ENCODE data around the gene C3orf20. TPM values are rescaled to one million over a fixed set of nuclear protein-coding genes. Genes with fewer than 3 reads are reported as not detected.

The C3orf20 gene
- total and polyA plus RNA-seq, 11 donors, result 0.21 to 0.31 TPM; not detected in 9

DNA sequence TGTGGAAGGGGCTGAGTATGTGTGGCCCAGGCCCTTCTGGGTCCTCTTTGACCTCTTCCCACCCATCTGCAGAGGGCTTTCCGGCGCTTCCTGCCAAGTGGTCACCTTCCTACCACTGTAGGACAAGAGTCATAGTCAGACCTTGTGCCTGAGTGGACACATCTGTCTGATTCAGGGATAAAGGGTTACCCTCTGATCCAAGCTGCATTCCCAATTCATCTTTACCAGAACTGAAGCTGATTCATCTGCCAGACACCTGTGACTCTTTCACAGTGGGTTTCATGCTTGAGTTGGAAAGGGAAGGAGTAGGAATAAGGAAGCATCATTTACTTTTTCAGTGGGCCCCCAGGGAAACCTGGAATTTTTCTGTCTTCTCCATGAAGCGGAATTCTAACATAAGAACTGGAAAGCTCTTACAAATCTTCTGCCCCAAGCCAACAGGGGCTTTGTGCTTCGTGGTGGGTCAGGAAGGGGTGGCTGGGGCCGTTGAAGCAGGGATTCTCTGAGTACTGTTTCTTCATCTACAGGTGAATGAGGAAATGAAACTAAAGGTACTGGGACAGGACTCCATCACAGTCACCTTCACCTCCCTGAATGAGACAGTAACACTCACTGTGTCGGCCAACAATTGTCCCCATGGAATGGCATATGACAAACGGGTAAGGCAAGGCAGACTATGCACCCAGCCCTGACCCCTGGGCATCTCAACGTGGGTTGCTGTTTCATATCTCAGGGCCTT, 46.4 kb downstream of the C3orf20 start:
- peaks cover under 1 to 25% (median 19%) of the 10 kb centered on the region in 12 donors for H3K4me1 ChIP-seq
- TF ChIP-seq, protein P1, sequence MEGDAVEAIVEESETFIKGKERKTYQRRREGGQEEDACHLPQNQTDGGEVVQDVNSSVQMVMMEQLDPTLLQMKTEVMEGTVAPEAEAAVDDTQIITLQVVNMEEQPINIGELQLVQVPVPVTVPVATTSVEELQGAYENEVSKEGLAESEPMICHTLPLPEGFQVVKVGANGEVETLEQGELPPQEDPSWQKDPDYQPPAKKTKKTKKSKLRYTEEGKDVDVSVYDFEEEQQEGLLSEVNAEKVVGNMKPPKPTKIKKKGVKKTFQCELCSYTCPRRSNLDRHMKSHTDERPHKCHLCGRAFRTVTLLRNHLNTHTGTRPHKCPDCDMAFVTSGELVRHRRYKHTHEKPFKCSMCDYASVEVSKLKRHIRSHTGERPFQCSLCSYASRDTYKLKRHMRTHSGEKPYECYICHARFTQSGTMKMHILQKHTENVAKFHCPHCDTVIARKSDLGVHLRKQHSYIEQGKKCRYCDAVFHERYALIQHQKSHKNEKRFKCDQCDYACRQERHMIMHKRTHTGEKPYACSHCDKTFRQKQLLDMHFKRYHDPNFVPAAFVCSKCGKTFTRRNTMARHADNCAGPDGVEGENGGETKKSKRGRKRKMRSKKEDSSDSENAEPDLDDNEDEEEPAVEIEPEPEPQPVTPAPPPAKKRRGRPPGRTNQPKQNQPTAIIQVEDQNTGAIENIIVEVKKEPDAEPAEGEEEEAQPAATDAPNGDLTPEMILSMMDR (IDR thresholded peaks at IDR 0.05), result no peak
- no peak for TF ChIP-seq POLR2A (IDR thresholded peaks at IDR 0.05)
- DNase-seq (no peak), ATAC-seq (no peak)
- no peaks in the 10 kb centered on the region for H3K27me3 ChIP-seq
- WGBS, 4 donors, result 81 to 84% (median 83%) methylated on average over 8 of the region's 8 CpGs
- no peak overlapping the region for H3K4me3 ChIP-seq
- H3K9me3 ChIP-seq, result no peaks in the 10 kb centered on the region
- intact Hi-C loops (cut with DNase I), result no loop called here
- H3K36me3 ChIP-seq, result no peaks in the 10 kb centered on the region
- no peak overlapping the region for H3K27ac ChIP-seq

DNA sequence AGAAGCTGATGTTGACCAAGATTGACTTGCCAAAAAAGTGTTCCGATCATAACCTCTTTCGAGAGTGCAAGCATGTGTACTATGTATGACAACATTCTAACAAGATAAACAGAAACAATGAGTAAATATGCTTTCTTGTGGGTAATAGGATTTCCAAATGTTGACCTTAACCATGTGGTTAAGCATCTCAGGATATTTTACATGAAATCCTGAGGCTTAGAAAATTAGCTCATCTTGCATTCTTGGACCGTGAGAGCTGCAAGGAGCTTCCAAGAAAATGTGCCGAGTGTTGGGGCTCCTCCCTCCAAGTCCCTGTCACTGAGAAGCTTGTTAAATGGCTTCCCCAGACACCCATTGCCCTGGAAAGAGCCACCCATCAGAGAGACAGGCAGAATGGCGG, 50.1 kb downstream of the C3orf20 start:
- H3K9me3 ChIP-seq, result no peaks in the 10 kb centered on the region
- no peak overlapping the region for H3K4me3 ChIP-seq
- ATAC-seq (peak; percentile 12 to 55 (median 37)), DNase-seq (peak in 3 of 5 donors; percentile 29 to 47 (median 37))
- no peaks in the 10 kb centered on the region for H3K27me3 ChIP-seq
- TF ChIP-seq POLR2A (IDR thresholded peaks at IDR 0.05), result no peak
- TF ChIP-seq, protein P1 (IDR thresholded peaks at IDR 0.05), result no peak
- H3K4me1 ChIP-seq, result peaks cover 3 to 36% (median 25%) of the 10 kb centered on the region in 12 donors
- 47 to 65% (median 52%) methylated on average over 5 of the region's 5 CpGs for WGBS, 4 donors
- H3K27ac ChIP-seq, result peak overlapping the region; percentile 5 to 71 (median 48)
- H3K36me3 ChIP-seq, result no peaks in the 10 kb centered on the region
- intact Hi-C loops (cut with DNase I), result loop anchor here in 1 of 10 donors (5.0 kb wide), 1 partner anchor 112 kb away; no protein-coding TSS in a partner anchor

DNA sequence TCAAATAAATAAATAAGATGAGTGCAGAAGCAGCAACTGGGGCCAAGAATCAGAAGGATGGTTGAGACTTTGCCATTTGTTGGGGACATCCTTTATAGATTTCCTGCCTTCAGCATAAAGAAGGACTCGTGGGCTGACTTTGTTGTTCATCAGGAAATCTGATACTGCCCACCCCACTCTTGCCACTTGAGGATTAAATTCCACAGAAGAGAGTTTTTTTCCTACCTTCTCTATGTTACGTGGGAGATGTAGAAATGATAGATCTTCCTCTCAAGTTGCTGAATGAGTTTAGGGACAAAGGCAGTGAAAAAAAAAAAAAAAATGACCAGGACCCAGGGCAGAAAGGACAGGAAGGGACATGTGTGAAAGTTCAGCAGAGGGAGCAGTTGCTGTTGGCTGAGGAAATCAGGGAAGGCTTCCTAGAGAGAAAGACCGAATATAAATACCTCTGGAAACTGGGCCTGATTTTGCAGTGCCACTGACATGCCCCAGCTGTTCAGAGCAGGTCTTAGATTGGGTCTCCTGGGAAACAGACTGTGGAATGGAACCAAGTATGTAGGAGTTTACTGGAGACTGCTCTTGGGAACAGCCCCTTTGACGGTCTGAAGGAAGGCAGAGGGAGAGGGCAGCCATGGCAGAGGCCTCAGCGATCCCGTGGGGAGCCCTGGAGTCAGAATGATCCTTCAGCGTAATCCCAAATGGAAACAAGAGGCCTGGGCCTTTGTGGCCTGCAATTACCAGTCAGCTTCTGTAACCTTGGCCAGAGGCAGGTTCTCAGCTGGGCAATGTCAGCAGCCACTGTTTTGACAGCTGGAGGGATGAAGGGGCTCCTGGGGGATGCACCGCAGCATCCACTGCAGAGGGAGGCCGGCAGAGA, 50.9 kb downstream of the C3orf20 start:
- DNase-seq (peak; percentile 74 to 83 (median 77)), ATAC-seq (peak; percentile 80 to 90 (median 89))
- Histone ChIP-seq H3K4me3 (no peak overlapping the region), H3K27ac (peak overlapping the region; percentile 5 to 71 (median 48)), H3K27me3 (no peaks in the 10 kb centered on the region), H3K9me3 (no peaks in the 10 kb centered on the region), H3K4me1 (peaks cover 3 to 36% (median 25%) of the 10 kb centered on the region in 12 donors), H3K36me3 (no peaks in the 10 kb centered on the region)
- TF ChIP-seq, protein P1 (IDR thresholded peaks at IDR 0.05), result peak in 1 of 12 donors; percentile 14
- TF ChIP-seq POLR2A (IDR thresholded peaks at IDR 0.05), result no peak
- 36 to 55% (median 42%) methylated on average over 9 of the region's 9 CpGs for WGBS, 4 donors
- intact Hi-C loops (cut with DNase I), result loop anchor here in 1 of 10 donors (5.0 kb wide), 1 partner anchor 111 kb away; no protein-coding TSS in a partner anchor

DNA sequence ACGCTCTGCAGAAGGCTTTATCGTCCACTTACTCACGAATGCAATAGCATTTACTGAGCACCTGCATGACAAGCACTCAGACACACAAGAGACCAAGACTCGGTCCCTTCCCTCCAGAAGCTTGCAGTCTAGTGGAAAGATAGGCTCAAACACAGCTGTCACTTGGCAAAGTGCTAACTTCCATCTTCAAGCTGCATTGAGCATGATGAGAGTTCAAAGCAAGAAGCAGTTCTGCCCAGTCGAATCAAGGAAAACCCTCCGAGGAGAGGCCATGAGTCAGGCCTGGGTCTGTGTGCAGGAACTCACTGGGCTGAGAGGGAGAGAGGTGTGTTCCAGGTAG, 51.5 kb downstream of the C3orf20 start:
- TF ChIP-seq, protein P1 (IDR thresholded peaks at IDR 0.05), result no peak
- no peak for TF ChIP-seq POLR2A (IDR thresholded peaks at IDR 0.05)
- DNase-seq, result peak in 1 of 5 donors; percentile 26
- Histone ChIP-seq H3K9me3 (no peaks in the 10 kb centered on the region), H3K4me1 (peaks cover 3 to 38% (median 25%) of the 10 kb centered on the region in 12 donors), H3K4me3 (no peak overlapping the region), H3K36me3 (no peaks in the 10 kb centered on the region), H3K27ac (peak overlapping the region in 8 of 12 donors; percentile 12 to 71 (median 63)), H3K27me3 (no peaks in the 10 kb centered on the region)
- WGBS, 4 donors, result 62 to 74% (median 70%) methylated on average over 6 of the region's 6 CpGs
- ATAC-seq, result peak in 1 of 4 donors; percentile 3
- intact Hi-C loops (cut with DNase I), result loop anchor here in 1 of 10 donors (5.0 kb wide), 1 partner anchor 111 kb away; no protein-coding TSS in a partner anchor

Data from heart left ventricle (tissue), 16 donors.